GM23338 (cell line): ENCODE results near the gene COPS6. TPM values are rescaled to one million over a fixed set of nuclear protein-coding genes. Genes with fewer than 3 reads are reported as not detected.

Source experiments
- ATAC-seq: fragments of 200-7000 bp; cut with Tn5 transposase; 3 replicates; pipeline ENCODE4 v1.9.1; 2020
- DNase-seq: peaks from one replicate; pipeline ENCODE4 v3.0.0-alpha.2; 2015; ENCODE audit warnings: low spot score
- H2AFZ ChIP-seq: fragments of 200-600 bp; sonication (generic); 2 replicates; pipeline ENCODE4 v1.8.0; 2016; ENCODE audit warnings: antibody characterized with exemption, mild to moderate bottlenecking, moderate library complexity
- H3F3A ChIP-seq: fragments of 200-600 bp; sonication (generic); replicated peaks from 2 replicates; pipeline ENCODE4 v1.8.0; 2017; ENCODE audit warnings: antibody characterized with exemption, mixed run types, low read depth
- H3K27ac ChIP-seq: fragments of 200-600 bp; sonication (generic); 2 replicates; pipeline ENCODE4 v1.6.1; 2016; ENCODE audit warnings: low read depth
- H3K27me3 ChIP-seq: fragments of 200-600 bp; sonication (generic); 2 replicates; pipeline ENCODE4 v1.8.0; 2016; ENCODE audit warnings: mild to moderate bottlenecking, mixed run types, moderate library complexity; ENCODE audit not compliant: insufficient read depth
- H3K36me3 ChIP-seq: fragments of 200-600 bp; sonication (generic); 2 replicates; pipeline ENCODE4 v1.8.0; 2016; ENCODE audit warnings: mild to moderate bottlenecking; ENCODE audit not compliant: insufficient read depth
- H3K4me1 ChIP-seq: fragments of 200-600 bp; sonication (generic); 2 replicates; pipeline ENCODE4 v1.8.0; 2016; ENCODE audit warnings: mild to moderate bottlenecking, moderate library complexity; ENCODE audit not compliant: insufficient read depth
- H3K4me2 ChIP-seq: fragments of 200-600 bp; sonication (generic); 2 replicates; pipeline ENCODE4 v1.7.1; 2017; ENCODE audit warnings: mixed run types
- H3K4me3 ChIP-seq: fragments of 200-600 bp; sonication (generic); 2 replicates; pipeline ENCODE4 v1.6.1; 2016; ENCODE audit warnings: mixed run types
- H3K79me2 ChIP-seq: fragments of 200-600 bp; sonication (generic); replicated peaks from 2 replicates; pipeline ENCODE4 v1.8.0; 2017; ENCODE audit warnings: mild to moderate bottlenecking; ENCODE audit not compliant: insufficient read depth
- H3K9me2 ChIP-seq: fragments of 200-600 bp; sonication (generic); 2 replicates; pipeline ENCODE4 v1.8.0; 2017; ENCODE audit not compliant: insufficient read depth
- H4K20me1 ChIP-seq: fragments of 200-600 bp; sonication (generic); replicated peaks from 2 replicates; pipeline ENCODE4 v1.8.0; 2017; ENCODE audit warnings: mild to moderate bottlenecking; ENCODE audit not compliant: insufficient read depth
- H3K27ac Mint-ChIP-seq: 2 replicates; pipeline ENCODE4 v1.8.0; 2020; ENCODE audit warnings: inconsistent platforms, mild to moderate bottlenecking, moderate library complexity, mixed read lengths
- H3K27me3 Mint-ChIP-seq: 3 replicates; pipeline ENCODE4 v1.8.0; 2022; ENCODE audit warnings: low read depth, mild to moderate bottlenecking, moderate library complexity, mixed read lengths, inconsistent platforms; ENCODE audit not compliant: insufficient read depth, poor library complexity
- H3K36me3 Mint-ChIP-seq: 3 replicates; pipeline ENCODE4 v1.8.0; 2021; ENCODE audit warnings: low read depth, mild to moderate bottlenecking, inconsistent platforms, moderate library complexity, mixed read lengths
- H3K4me1 Mint-ChIP-seq: 3 replicates; pipeline ENCODE4 v1.8.0; 2020; ENCODE audit warnings: mild to moderate bottlenecking, inconsistent platforms, mixed read lengths
- H3K4me3 Mint-ChIP-seq: 3 replicates; pipeline ENCODE4 v1.8.0; 2021; ENCODE audit warnings: moderate library complexity, mild to moderate bottlenecking, inconsistent platforms, mixed read lengths
- H3K9me3 Mint-ChIP-seq: 3 replicates; pipeline ENCODE4 v1.8.0; 2020; ENCODE audit warnings: moderate library complexity, mild to moderate bottlenecking, inconsistent platforms, mixed read lengths
- CREB1 ChIP-seq: fragments of 250-450 bp; sonication (Bioruptor Pico); IDR thresholded peaks from 2 replicates; pipeline ENCODE4 v1.5.0; 2020; ENCODE audit warnings: low read depth, mild to moderate bottlenecking, moderate library complexity
- ETS1 ChIP-seq: IDR thresholded peaks from 2 replicates; pipeline ENCODE4 v1.6.1; 2016; ENCODE audit warnings: antibody characterized with exemption
- EZH2phosphoT487 ChIP-seq: fragments of 200-600 bp; sonication (generic); IDR thresholded peaks from one replicate; pipeline ENCODE4 v1.8.1; 2018; ENCODE audit warnings: antibody characterized with exemption; ENCODE audit not compliant: unreplicated experiment
- NANOG ChIP-seq: IDR thresholded peaks from 2 replicates; pipeline ENCODE4 v1.6.1; 2016; ENCODE audit warnings: antibody characterized with exemption, borderline replicate concordance
- POLR2AphosphoS5 ChIP-seq: IDR thresholded peaks from 2 replicates; pipeline ENCODE4 v1.6.1; 2016; ENCODE audit warnings: antibody characterized with exemption, low read depth
- STAT1 ChIP-seq: IDR thresholded peaks from one replicate; pipeline ENCODE4 v1.6.1; 2016; ENCODE audit warnings: antibody characterized with exemption; ENCODE audit not compliant: unreplicated experiment
- polyA plus RNA-seq: library from polyadenylated mRNA; unstranded; fragments of >200 nt; fragmentation: Nextera tagmentation; extraction: Ambion mirVana; gene quantifications from 2 replicates; pipeline ENCODE4 v1.2.1, GENCODE V29; 2016
- total RNA-seq: library from RNA; depleted of rRNA; stranded (reverse); fragments of >200 nt; shearing (Covaris generic); gene quantifications from 2 replicates; pipeline ENCODE4 v1.2.3, GENCODE V29; 2014
- TF ChIP-seq, protein P1 (sequence below): IDR thresholded peaks from one replicate; pipeline ENCODE4 v1.6.1; 2018; ENCODE audit warnings: antibody characterized with exemption; ENCODE audit not compliant: unreplicated experiment
- TF ChIP-seq, protein P2 (sequence below): fragments of 250-450 bp; sonication (Bioruptor Pico); IDR thresholded peaks from 2 replicates; pipeline ENCODE4 v1.5.0; 2020; ENCODE audit warnings: mild to moderate bottlenecking, moderate library complexity

The COPS6 gene
- total and polyA plus RNA-seq, 2 experiments from 2014 or later: 89.8 to 198 TPM

GRCh38 chr7:100095289-100095688 lies 6.5 kb downstream of the COPS6 start:
- no peak for DNase-seq
- peaks cover 5% of the 10 kb centered on the region; the same call in 2 of the 3 replicates for H3K9me3 Mint-ChIP-seq
- H3K79me2 ChIP-seq: peaks cover 44% of the 10 kb centered on the region
- H3K27ac ChIP-seq: peak overlapping the region; percentile 40
- H2AFZ ChIP-seq: no peak overlapping the region
- ATAC-seq: no peak
- TF ChIP-seq CREB1 (CRISPR knock-in tag) (no peak), POLR2AphosphoS5 (peak; percentile 34; the same call in 1 of the 2 replicates)
- TF ChIP-seq, protein P1, sequence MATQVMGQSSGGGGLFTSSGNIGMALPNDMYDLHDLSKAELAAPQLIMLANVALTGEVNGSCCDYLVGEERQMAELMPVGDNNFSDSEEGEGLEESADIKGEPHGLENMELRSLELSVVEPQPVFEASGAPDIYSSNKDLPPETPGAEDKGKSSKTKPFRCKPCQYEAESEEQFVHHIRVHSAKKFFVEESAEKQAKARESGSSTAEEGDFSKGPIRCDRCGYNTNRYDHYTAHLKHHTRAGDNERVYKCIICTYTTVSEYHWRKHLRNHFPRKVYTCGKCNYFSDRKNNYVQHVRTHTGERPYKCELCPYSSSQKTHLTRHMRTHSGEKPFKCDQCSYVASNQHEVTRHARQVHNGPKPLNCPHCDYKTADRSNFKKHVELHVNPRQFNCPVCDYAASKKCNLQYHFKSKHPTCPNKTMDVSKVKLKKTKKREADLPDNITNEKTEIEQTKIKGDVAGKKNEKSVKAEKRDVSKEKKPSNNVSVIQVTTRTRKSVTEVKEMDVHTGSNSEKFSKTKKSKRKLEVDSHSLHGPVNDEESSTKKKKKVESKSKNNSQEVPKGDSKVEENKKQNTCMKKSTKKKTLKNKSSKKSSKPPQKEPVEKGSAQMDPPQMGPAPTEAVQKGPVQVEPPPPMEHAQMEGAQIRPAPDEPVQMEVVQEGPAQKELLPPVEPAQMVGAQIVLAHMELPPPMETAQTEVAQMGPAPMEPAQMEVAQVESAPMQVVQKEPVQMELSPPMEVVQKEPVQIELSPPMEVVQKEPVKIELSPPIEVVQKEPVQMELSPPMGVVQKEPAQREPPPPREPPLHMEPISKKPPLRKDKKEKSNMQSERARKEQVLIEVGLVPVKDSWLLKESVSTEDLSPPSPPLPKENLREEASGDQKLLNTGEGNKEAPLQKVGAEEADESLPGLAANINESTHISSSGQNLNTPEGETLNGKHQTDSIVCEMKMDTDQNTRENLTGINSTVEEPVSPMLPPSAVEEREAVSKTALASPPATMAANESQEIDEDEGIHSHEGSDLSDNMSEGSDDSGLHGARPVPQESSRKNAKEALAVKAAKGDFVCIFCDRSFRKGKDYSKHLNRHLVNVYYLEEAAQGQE: no peak
- H3K4me3 ChIP-seq: no peak overlapping the region
- peaks cover 64% of the 10 kb centered on the region for H4K20me1 ChIP-seq
- H3K27me3 ChIP-seq: no peaks in the 10 kb centered on the region
- H3K4me1 ChIP-seq: peaks cover 8% of the 10 kb centered on the region
- peaks cover 95% of the 10 kb centered on the region for H3F3A ChIP-seq
- H3K9me2 ChIP-seq: no peaks in the 10 kb centered on the region
- H3K4me3 Mint-ChIP-seq: no peak overlapping the region
- H3K4me2 ChIP-seq: no peak overlapping the region
- peaks cover 59% of the 10 kb centered on the region for H3K27me3 Mint-ChIP-seq
- peaks cover 41% of the 10 kb centered on the region for H3K4me1 Mint-ChIP-seq
- peaks cover 80% of the 10 kb centered on the region for H3K36me3 ChIP-seq
- peaks cover 100% of the 10 kb centered on the region for H3K36me3 Mint-ChIP-seq
- H3K27ac Mint-ChIP-seq: peak overlapping the region; percentile 92

GRCh38 chr7:100095704-100096103 lies 6.9 kb downstream of the COPS6 start:
- ATAC-seq: no peak
- peaks cover 48% of the 10 kb centered on the region for H3K79me2 ChIP-seq
- H3K27me3 ChIP-seq: no peaks in the 10 kb centered on the region
- peak overlapping the region; percentile 40; the same call in 1 of the 2 replicates for H3K27ac ChIP-seq
- H3K36me3 Mint-ChIP-seq: peaks cover 99% of the 10 kb centered on the region
- no peaks in the 10 kb centered on the region for H3K9me2 ChIP-seq
- H3K4me3 Mint-ChIP-seq: no peak overlapping the region; the same call in 2 of the 3 replicates
- peaks cover 37% of the 10 kb centered on the region for H3K4me1 Mint-ChIP-seq
- H3F3A ChIP-seq: peaks cover 91% of the 10 kb centered on the region
- no peak for DNase-seq
- H3K36me3 ChIP-seq: peaks cover 80% of the 10 kb centered on the region
- H3K4me2 ChIP-seq: no peak overlapping the region
- TF ChIP-seq ETS1 (no peak), EZH2phosphoT487 (no peak), NANOG (no peak), STAT1 (no peak), POLR2AphosphoS5 (no peak)
- TF ChIP-seq, protein P2, sequence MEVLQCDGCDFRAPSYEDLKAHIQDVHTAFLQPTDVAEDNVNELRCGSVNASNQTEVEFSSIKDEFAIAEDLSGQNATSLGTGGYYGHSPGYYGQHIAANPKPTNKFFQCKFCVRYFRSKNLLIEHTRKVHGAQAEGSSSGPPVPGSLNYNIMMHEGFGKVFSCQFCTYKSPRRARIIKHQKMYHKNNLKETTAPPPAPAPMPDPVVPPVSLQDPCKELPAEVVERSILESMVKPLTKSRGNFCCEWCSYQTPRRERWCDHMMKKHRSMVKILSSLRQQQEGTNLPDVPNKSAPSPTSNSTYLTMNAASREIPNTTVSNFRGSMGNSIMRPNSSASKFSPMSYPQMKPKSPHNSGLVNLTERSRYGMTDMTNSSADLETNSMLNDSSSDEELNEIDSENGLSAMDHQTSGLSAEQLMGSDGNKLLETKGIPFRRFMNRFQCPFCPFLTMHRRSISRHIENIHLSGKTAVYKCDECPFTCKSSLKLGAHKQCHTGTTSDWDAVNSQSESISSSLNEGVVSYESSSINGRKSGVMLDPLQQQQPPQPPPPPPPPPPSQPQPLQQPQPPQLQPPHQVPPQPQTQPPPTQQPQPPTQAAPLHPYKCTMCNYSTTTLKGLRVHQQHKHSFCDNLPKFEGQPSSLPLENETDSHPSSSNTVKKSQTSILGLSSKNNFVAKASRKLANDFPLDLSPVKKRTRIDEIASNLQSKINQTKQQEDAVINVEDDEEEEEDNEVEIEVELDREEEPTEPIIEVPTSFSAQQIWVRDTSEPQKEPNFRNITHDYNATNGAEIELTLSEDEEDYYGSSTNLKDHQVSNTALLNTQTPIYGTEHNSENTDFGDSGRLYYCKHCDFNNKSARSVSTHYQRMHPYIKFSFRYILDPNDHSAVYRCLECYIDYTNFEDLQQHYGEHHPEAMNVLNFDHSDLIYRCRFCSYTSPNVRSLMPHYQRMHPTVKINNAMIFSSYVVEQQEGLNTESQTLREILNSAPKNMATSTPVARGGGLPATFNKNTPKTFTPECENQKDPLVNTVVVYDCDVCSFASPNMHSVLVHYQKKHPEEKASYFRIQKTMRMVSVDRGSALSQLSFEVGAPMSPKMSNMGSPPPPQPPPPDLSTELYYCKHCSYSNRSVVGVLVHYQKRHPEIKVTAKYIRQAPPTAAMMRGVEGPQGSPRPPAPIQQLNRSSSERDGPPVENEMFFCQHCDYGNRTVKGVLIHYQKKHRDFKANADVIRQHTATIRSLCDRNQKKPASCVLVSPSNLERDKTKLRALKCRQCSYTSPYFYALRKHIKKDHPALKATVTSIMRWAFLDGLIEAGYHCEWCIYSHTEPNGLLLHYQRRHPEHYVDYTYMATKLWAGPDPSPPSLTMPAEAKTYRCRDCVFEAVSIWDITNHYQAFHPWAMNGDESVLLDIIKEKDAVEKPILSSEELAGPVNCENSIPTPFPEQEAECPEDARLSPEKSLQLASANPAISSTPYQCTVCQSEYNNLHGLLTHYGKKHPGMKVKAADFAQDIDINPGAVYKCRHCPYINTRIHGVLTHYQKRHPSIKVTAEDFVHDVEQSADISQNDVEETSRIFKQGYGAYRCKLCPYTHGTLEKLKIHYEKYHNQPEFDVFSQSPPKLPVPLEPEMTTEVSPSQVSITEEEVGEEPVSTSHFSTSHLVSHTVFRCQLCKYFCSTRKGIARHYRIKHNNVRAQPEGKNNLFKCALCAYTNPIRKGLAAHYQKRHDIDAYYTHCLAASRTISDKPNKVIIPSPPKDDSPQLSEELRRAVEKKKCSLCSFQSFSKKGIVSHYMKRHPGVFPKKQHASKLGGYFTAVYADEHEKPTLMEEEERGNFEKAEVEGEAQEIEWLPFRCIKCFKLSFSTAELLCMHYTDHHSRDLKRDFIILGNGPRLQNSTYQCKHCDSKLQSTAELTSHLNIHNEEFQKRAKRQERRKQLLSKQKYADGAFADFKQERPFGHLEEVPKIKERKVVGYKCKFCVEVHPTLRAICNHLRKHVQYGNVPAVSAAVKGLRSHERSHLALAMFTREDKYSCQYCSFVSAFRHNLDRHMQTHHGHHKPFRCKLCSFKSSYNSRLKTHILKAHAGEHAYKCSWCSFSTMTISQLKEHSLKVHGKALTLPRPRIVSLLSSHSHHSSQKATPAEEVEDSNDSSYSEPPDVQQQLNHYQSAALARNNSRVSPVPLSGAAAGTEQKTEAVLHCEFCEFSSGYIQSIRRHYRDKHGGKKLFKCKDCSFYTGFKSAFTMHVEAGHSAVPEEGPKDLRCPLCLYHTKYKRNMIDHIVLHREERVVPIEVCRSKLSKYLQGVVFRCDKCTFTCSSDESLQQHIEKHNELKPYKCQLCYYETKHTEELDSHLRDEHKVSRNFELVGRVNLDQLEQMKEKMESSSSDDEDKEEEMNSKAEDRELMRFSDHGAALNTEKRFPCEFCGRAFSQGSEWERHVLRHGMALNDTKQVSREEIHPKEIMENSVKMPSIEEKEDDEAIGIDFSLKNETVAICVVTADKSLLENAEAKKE: no peak
- peaks cover 58% of the 10 kb centered on the region for H3K27me3 Mint-ChIP-seq
- H4K20me1 ChIP-seq: peaks cover 61% of the 10 kb centered on the region
- peak overlapping the region; percentile 67 for H3K27ac Mint-ChIP-seq
- no peak overlapping the region for H2AFZ ChIP-seq
- no peak overlapping the region for H3K4me3 ChIP-seq
- H3K4me1 ChIP-seq: peaks cover 8% of the 10 kb centered on the region
- peaks cover 5% of the 10 kb centered on the region; the same call in 2 of the 3 replicates for H3K9me3 Mint-ChIP-seq
